Ishikawa (cell line): ENCODE data around the gene MPPE1.

ENCODE experiments used
- FOXM1 ChIP-seq: IDR thresholded peaks from 2 replicates; pipeline ENCODE4 v1.6.1; 2012; ENCODE audit warnings: low read depth, borderline replicate concordance
- MAX ChIP-seq: IDR thresholded peaks from 2 replicates; pipeline ENCODE4 v1.6.1; 2012
- NFIC ChIP-seq: IDR thresholded peaks from 2 replicates; pipeline ENCODE4 v1.6.1; 2012
- TAF1 ChIP-seq: IDR thresholded peaks from 2 replicates; pipeline ENCODE4 v1.6.1; 2012; ENCODE audit warnings: low read depth, mild to moderate bottlenecking
- TCF12 ChIP-seq: IDR thresholded peaks from 2 replicates; pipeline ENCODE4 v1.6.1; 2012; ENCODE audit warnings: low read depth
- YY1 ChIP-seq: IDR thresholded peaks from 2 replicates; pipeline ENCODE4 v1.6.1; 2012; ENCODE audit warnings: low read depth
- TF ChIP-seq, protein P1 (sequence below): IDR thresholded peaks from 2 replicates; pipeline ENCODE4 v1.6.1; 2012; ENCODE audit warnings: low read depth, mild to moderate bottlenecking

GRCh38 chr18:11889284-11889683 lies 18.8 kb downstream of the MPPE1 start:
- no peak for TF ChIP-seq TCF12
- no peak for TF ChIP-seq MAX
- no peak for TF ChIP-seq FOXM1
- TF ChIP-seq NFIC = no peak
- no peak for TF ChIP-seq YY1
- TF ChIP-seq TAF1 = no peak
- TF ChIP-seq, protein P1, sequence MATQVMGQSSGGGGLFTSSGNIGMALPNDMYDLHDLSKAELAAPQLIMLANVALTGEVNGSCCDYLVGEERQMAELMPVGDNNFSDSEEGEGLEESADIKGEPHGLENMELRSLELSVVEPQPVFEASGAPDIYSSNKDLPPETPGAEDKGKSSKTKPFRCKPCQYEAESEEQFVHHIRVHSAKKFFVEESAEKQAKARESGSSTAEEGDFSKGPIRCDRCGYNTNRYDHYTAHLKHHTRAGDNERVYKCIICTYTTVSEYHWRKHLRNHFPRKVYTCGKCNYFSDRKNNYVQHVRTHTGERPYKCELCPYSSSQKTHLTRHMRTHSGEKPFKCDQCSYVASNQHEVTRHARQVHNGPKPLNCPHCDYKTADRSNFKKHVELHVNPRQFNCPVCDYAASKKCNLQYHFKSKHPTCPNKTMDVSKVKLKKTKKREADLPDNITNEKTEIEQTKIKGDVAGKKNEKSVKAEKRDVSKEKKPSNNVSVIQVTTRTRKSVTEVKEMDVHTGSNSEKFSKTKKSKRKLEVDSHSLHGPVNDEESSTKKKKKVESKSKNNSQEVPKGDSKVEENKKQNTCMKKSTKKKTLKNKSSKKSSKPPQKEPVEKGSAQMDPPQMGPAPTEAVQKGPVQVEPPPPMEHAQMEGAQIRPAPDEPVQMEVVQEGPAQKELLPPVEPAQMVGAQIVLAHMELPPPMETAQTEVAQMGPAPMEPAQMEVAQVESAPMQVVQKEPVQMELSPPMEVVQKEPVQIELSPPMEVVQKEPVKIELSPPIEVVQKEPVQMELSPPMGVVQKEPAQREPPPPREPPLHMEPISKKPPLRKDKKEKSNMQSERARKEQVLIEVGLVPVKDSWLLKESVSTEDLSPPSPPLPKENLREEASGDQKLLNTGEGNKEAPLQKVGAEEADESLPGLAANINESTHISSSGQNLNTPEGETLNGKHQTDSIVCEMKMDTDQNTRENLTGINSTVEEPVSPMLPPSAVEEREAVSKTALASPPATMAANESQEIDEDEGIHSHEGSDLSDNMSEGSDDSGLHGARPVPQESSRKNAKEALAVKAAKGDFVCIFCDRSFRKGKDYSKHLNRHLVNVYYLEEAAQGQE = no peak
